Spleen (tissue), 7 donors: ENCODE results near the gene MICAL3.

Experiments used
- POLR2A ChIP-seq, 3 donors: fragments of 450-650 bp; IDR thresholded peaks; one replicate each; pipeline ENCODE4 v1.5.1; 2017; ENCODE audit warnings: antibody characterized with exemption in 3 of 3, mild to moderate bottlenecking in 1 of 3
- POLR2AphosphoS5 ChIP-seq, 3 donors: sonication (generic); formaldehyde crosslinking; IDR thresholded peaks; one replicate each; pipeline ENCODE4 v1.5.1; 2017; ENCODE audit warnings: antibody characterized with exemption in 3 of 3
- TF ChIP-seq, protein P1 (sequence below), 11 experiments: fragments of 200-600 bp in 7 of 11; fragments of 450-650 bp in 4 of 11; sonication (generic) in 4 of 11; IDR thresholded peaks in 8 of 11; conservative IDR thresholded peaks in 3 of 11; 1 replicate in 7 of 11; 2 replicates in 4 of 11; pipeline versions ENCODE4 v1.4.0 to v1.8.0; 2016 to 2021; ENCODE audit warnings: antibody characterized with exemption in 11 of 11, inconsistent platforms in 4 of 11, mild to moderate bottlenecking in 1 of 11
- donor health status: DM: no; HTN: no; CAD: no; lungs with moderate emphysema.
- donor health status: DM: no; HTN: no; CAD: no.
- donor health status: DM: no; HTN: no; CAD: no.

- TF ChIP-seq, protein P1, sequence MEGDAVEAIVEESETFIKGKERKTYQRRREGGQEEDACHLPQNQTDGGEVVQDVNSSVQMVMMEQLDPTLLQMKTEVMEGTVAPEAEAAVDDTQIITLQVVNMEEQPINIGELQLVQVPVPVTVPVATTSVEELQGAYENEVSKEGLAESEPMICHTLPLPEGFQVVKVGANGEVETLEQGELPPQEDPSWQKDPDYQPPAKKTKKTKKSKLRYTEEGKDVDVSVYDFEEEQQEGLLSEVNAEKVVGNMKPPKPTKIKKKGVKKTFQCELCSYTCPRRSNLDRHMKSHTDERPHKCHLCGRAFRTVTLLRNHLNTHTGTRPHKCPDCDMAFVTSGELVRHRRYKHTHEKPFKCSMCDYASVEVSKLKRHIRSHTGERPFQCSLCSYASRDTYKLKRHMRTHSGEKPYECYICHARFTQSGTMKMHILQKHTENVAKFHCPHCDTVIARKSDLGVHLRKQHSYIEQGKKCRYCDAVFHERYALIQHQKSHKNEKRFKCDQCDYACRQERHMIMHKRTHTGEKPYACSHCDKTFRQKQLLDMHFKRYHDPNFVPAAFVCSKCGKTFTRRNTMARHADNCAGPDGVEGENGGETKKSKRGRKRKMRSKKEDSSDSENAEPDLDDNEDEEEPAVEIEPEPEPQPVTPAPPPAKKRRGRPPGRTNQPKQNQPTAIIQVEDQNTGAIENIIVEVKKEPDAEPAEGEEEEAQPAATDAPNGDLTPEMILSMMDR (IDR thresholded peaks at IDR 0.05 in 8 of 11, conservative IDR thresholded peaks at IDR 0.05 in 3 of 11): no peak
- TF ChIP-seq POLR2A (IDR thresholded peaks at IDR 0.05): no peak
- TF ChIP-seq POLR2AphosphoS5 (IDR thresholded peaks at IDR 0.05): no peak
Observed at GRCh38 chr22:17881366-17881765, 143.0 kb downstream of the MICAL3 start.
